Esophagus squamous epithelium (tissue), 4 donors: ENCODE measurements around the gene AP2S1.
"Not testable (repeated sequence)": the region's sequence is repeated elsewhere in the genome, so short reads cannot be mapped to it uniquely, and the experiment has no call there.

Source experiments
- CTCF ChIP-seq, 6 experiments: fragments of 450-650 bp in 4 of 6; fragments of 200-600 bp in 2 of 6; sonication (generic) in 2 of 6; IDR thresholded peaks; one replicate each; pipeline ENCODE4 v1.5.1; 2016 to 2019; ENCODE audit warnings: antibody characterized with exemption in 6 of 6, mild to moderate bottlenecking in 4 of 6, moderate library complexity in 4 of 6
- POLR2A ChIP-seq, 4 donors: fragments of 450-650 bp; IDR thresholded peaks; one replicate each; pipeline ENCODE4 v1.6.1; 2017; ENCODE audit warnings: antibody characterized with exemption in 4 of 4, mild to moderate bottlenecking in 4 of 4, moderate library complexity in 3 of 4

- not testable (repeated sequence) for TF ChIP-seq CTCF, POLR2A (IDR thresholded peaks at IDR 0.05)
Observed at GRCh38 chr19:46882751-46883150, 32.1 kb upstream of the AP2S1 start.
